Lower leg skin (tissue), 4 donors: ENCODE data around the gene SPOCK1. TPM values are rescaled to one million over a fixed set of nuclear protein-coding genes. Genes with fewer than 3 reads are reported as not detected.

Source experiments
- DNase-seq, 2 donors: peaks; one replicate each; pipeline ENCODE4 v3.0.0-alpha.2; 2019; ENCODE audit warnings: low spot score in 2 of 2
- H3K4me3 ChIP-seq: fragments of 200-600 bp; sonication (generic); 2 replicates; pipeline ENCODE4 v1.5.1; 2017; ENCODE audit warnings: mild to moderate bottlenecking, low read depth; ENCODE audit not compliant: poor library complexity, severe bottlenecking
- CTCF ChIP-seq, 3 donors: fragments of 450-650 bp; IDR thresholded peaks; one replicate each; pipeline ENCODE4 v1.5.1; 2016; ENCODE audit warnings: antibody characterized with exemption in 3 of 3, mild to moderate bottlenecking in 3 of 3, moderate library complexity in 2 of 3
- POLR2A ChIP-seq, 2 donors: fragments of 450-650 bp; IDR thresholded peaks; one replicate each; pipeline ENCODE4 v1.6.1; 2016 to 2017; ENCODE audit warnings: antibody characterized with exemption in 2 of 2, mild to moderate bottlenecking in 1 of 2, moderate library complexity in 1 of 2
- WGBS, 2 donors: methylation state at CpG; one replicate each; pipeline ENCODE4 v1.1.5; 2018; 5-methylcytosine and 5-hydroxymethylcytosine counted together
- intact Hi-C: fragments of 100-400 bp; cut with DNase I; formaldehyde crosslinking; loops from one replicate; pipeline ENCODE4 v1.15.0; 2023; ENCODE audit warnings: low total_unique reads
- total RNA-seq, 4 donors: library from RNA; depleted of rRNA; stranded (reverse); fragments of >200 nt; gene quantifications; one replicate each; pipeline ENCODE4 v1.1.0, GENCODE V29; 2016

The SPOCK1 gene
- total RNA-seq, 4 donors from 2014 or later = 7.9 to 21.5 (median 11.7) TPM

DNA sequence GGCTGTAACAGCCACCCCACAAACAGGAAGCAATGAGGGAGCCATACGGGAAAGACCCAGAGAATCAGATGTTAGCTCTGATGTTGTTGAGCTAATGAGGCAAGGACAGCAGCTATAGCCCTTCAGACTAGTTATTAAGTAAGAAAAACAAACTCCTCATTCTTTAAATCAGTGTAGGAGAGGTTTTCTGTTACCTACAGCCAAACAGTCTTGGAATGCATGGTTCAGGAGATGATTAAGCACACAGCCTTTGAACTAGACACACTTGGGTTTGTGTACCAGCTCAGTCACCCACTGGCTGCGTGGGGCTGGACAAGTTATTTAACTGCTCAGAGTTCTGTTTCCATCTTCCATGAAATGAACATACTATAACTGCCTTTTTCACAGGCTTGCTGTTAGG lies 68.1 kb downstream of the SPOCK1 start:
- H3K4me3 ChIP-seq = no peak overlapping the region
- intact Hi-C loops = no loop called here
- DNase-seq = no peak
- 27 to 35% methylated on average over 2 of the region's 2 CpGs for WGBS, 2 donors
- TF ChIP-seq POLR2A (IDR thresholded peaks at IDR 0.05) = no peak
- TF ChIP-seq CTCF (IDR thresholded peaks at IDR 0.05) = no peak

DNA sequence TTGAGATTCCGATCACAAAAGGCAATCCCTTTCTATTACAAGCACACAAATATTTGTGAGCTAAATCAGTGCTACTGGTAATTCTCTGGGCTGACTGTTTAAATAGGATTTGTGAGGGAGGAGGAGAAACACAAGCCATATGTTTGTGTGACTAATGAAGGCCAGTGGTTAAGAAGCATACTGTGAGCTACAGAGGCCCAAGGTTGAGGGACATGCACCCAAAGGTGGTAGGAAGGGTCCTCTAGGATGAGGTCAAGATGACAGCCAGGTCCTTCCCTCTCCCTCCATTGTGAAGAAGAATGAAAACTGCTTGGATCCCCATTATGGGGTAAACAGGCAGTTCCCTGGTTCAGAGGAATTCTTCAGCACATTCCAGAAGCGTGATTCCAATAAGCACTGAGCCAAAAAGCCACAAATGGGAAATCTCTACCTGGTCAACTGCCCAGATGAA lies 83.9 kb downstream of the SPOCK1 start:
- no peak overlapping the region for H3K4me3 ChIP-seq
- intact Hi-C loops = no loop called here
- 57% methylated on average over 2 of the region's 2 CpGs for WGBS, 2 donors
- DNase-seq = no peak
- no peak for TF ChIP-seq CTCF (IDR thresholded peaks at IDR 0.05)
- no peak for TF ChIP-seq POLR2A (IDR thresholded peaks at IDR 0.05)

- no peak for DNase-seq
- TF ChIP-seq CTCF (IDR thresholded peaks at IDR 0.05) (no peak), POLR2A (IDR thresholded peaks at IDR 0.05) (no peak)
- no peak overlapping the region for H3K4me3 ChIP-seq
- 44 to 60% methylated on average over 1 of the region's 1 CpG for WGBS, 2 donors
- intact Hi-C loops = no loop called here
Observed at GRCh38 chr5:137414112-137414755, 84.9 kb downstream of the SPOCK1 start.

DNA sequence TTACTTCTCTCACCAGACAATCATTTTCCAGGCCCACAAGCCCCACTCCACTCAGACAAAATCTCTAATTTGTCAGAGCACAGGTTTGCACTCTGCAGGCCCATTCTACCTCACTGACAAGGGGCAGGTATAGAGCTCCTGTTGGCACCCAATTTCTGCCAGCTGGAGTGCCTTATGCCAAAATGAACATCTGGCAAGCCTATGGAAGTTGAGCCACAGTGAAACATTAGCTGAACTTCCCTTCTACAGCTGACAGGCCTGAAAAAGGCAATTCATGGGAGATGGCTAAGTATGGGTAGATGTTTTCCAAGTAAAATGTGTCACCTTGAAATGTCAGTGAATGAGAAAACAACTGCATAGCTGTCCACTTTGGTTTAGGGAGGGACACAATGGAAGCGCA lies 87.0 kb downstream of the SPOCK1 start:
- DNase-seq = no peak
- H3K4me3 ChIP-seq = no peak overlapping the region
- WGBS, 2 donors = 93% methylated on average over 1 of the region's 1 CpG
- intact Hi-C loops = no loop called here
- no peak for TF ChIP-seq CTCF (IDR thresholded peaks at IDR 0.05)

DNA sequence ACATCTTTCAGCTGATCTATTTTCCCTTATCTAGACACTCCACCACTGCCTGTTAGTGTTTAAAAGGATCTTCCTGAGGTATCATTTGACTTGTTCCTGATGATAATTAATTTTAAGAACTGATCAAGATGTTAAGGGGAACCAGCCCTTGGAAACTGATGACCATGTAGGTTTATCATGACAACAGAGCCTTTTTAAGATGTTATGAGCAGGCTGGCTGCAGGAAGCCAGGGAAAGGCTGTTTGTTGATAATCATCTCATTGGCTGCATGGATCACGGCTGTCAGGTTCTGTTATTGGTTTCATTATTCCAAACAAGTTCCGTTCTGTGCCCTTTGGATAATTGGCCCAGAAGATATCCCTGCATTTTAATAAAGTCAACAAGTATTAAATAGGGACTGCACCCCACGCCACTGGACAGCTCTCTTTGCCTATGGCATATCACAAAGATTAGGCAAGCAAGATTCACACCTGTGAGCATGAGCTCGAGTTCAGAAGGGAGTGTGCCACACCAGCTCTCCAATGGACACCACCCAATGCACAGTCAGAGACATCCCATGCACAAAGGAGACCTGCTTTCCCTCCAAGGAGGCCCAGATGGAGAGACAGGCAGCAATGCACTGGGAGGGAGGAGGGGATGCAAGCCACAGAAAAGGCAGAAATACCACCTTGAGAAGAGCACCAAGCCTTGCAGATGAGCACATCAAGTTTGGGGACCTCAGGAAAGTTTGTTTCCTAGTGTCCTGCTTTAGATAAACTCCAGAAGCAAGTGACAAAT lies 88.7 kb downstream of the SPOCK1 start:
- WGBS, 2 donors = 81 to 89% methylated on average over 4 of the region's 4 CpGs
- intact Hi-C loops = no loop called here
- DNase-seq = no peak
- H3K4me3 ChIP-seq = no peak overlapping the region
- TF ChIP-seq POLR2A (IDR thresholded peaks at IDR 0.05) (no peak), CTCF (IDR thresholded peaks at IDR 0.05) (no peak)
